Activated CD8-positive, alpha-beta memory T cell treated with anti-CD3 and anti-CD28 coated beads for 48 hours (primary cell): ENCODE results near the gene ERG.

ENCODE experiments used
- DNase-seq, 3 experiments: peaks; one replicate each; pipeline ENCODE4 v3.0.0-alpha.2; 2020; ENCODE audit warnings: low read depth in 2 of 3, low spot score in 2 of 3

The ERG gene

DNA sequence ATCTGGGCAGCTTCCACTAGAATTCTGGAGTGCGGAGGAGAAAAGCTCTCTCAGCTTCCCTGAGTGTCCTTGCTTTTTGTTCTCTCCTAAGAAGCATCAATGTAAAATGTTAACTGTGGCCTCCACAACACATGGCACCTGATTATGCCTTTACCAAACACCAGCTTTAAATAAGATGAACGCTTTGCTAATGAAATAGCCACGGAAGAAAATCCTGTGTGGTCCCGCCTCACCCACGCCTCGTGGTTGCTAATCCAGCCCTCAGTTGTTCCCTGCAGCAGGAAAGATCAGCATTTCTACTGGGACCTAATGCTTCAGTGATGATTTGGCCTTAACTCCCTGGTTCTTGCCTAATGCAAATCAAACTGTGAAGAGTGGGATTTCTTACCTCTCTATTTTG is 1.8 kb upstream of the ERG start:
- no peak for DNase-seq

- DNase-seq: no peak
Observed at GRCh38 chr21:38499296-38499695, 1.0 kb upstream of the ERG start.

DNA sequence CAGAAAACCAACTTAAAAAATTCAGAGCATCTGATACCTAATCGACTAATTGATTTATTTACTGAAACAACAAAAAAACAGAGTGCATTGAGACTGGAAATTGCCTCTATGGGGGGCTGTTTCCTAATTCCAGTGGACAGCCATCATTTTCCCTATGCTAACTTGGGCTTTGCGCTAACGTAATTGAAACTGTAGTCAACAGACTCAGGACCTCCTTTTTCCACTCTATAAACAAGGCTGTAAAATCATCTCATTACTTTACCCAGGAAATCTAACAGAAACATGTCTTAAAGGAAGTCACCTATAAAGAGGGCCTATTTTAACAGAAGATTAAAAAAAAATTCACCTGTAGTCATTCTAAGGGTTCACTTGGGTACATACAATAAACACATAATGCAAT is 2.1 kb downstream of the ERG start:
- no peak for DNase-seq

DNA sequence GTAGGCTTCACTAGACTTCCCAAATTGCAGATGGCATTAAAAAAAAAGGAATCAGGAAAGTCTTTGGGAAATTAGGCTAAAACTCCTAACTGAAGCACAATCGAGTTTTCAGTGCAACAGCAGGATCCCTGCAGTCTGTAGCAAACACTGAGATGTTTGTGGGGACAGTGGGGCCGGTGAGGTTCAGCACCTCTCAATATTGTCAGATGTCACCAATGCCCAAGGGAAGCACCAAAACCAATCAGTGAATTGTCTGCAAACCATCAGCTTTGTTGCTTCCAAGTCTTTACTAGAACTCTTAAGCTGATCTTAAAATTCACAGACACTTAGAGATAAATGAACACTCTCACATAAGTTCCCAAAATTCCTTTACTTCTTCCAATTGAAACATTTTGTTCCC is 2.6 kb downstream of the ERG start:
- no peak for DNase-seq

DNA sequence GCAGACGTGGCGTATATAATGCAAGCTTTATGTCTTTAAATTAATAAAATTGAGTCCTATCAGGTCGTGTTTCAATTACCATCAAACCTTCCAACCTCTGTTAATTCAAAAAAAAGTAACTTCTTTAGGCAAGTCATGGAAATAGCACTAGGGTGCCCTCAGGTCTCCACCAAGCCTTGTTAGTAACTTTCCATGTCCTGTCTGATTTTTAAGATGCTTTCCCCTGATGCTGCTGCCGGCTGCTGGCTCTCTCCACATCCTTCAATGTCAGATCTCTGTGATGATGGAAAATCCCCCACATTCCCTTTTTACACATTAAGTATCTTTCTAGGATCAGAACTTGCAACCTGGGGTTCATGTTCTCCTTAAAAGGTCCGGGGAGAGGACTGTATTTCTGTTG is 3.0 kb downstream of the ERG start:
- DNase-seq: no peak

- DNase-seq: no peak
Observed at GRCh38 chr21:38494703-38495102, 3.6 kb downstream of the ERG start.

DNA sequence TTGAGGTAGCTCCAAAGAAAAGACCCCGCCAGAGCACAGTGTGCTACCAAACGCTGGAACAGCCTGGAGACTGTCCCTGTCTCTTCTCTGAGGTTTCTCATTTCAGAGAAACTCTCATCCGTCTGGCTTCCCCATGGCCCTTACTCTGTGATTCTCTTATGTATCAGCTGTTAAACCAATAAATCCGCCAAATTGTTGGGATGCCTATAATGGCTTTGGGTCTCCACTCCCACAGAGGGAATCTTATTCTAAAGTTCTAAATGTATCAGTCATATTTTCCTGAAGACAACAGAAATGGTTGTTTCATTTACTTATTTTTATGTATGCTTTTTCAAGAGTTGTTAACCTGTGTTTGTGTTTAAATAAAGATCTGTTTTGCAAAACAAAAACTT is 4.0 kb downstream of the ERG start:
- no peak for DNase-seq

GRCh38 chr21:38493549-38494250 is 4.6 kb downstream of the ERG start:
- no peak for DNase-seq

DNA sequence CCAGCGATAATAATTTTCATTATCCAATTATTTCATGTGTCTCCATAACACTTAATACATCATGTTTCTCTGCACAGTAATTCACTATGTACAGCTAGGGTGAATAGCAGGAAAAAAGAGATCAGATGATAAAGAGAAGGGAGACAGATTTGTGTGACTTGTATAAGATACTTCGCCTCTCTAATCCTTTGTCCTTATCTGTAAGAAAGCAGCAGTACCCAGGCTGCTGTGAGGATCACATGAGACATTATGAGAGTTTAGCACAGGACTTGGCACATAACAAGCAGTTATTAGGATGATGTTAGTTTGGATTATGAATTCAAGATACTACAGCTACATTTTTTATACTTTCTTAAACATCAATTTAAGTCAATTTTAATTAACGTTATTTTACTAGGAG is 6.3 kb downstream of the ERG start:
- no peak for DNase-seq

- no peak for DNase-seq
Observed at GRCh38 chr21:38491536-38491935, 6.7 kb downstream of the ERG start.

GRCh38 chr21:38490411-38491020 is 7.8 kb downstream of the ERG start:
- DNase-seq: no peak

- no peak for DNase-seq
Observed at GRCh38 chr21:38489729-38490128, 8.5 kb downstream of the ERG start.

GRCh38 chr21:38489271-38489652 is 9.0 kb downstream of the ERG start:
- no peak for DNase-seq

DNA sequence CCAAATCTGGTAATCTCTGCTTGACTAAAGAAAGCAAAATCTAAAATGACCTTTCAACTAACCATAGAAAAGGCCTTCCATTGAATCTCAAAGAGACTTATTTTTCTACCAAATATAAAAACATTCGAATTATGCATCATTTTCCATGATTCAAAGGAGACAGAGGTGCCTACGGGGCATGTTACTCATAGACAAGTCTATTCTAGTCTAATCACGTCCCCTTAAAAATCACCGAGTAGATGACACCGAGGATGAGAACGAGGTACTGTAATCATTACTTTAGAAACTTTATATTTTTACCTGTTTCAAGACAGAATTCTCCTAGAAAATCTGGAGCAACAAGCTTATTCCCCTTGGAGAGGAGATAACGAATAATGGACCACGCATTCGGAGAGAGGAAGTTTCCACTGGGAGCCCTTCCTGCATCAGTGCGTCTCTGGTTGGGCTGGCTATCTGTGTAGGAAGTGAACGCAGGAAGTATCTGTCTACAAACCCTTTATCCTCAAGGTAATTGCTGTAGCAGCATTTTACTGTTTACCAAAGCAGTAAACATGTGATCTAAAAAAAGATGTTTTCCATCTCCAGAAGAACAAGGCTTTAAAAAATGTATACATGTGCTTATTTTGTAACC is 9.5 kb downstream of the ERG start:
- no peak for DNase-seq

DNA sequence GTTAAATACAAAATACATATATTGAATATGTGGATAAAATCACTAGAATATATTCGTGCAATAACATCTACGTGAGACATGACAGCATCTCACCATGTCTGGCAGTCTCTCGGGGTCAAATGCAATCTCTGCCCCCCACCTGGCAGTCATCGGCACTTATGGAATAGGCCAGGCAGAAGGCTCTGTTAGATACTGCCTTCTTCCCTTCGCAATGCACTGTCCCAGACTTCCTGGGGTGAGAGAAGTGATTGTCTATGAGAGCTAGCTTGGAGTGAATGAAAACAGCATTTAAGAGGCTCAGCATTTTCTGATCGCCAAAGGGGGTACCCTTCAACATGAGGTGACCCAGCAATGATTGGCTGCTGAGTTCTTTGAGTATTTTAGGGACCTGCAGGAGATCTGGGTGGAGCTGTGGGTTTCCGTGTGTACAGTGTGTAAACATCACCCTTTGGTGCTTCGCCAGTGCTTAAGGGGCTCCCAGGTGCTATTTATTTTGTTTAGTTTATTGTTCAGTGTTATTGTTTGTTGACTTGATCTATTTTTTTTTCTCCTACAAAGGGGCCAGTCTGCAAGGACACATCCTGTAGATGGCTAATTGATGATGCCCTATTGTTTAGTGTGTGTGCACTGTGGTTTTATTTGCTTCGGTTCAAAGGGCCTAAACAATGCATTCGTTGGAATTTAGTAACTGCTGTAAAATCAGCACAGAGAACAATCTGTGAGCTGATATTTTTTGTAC is 10.2 kb downstream of the ERG start:
- no peak for DNase-seq

GRCh38 chr21:38486706-38487105 is 11.6 kb downstream of the ERG start:
- no peak for DNase-seq

DNA sequence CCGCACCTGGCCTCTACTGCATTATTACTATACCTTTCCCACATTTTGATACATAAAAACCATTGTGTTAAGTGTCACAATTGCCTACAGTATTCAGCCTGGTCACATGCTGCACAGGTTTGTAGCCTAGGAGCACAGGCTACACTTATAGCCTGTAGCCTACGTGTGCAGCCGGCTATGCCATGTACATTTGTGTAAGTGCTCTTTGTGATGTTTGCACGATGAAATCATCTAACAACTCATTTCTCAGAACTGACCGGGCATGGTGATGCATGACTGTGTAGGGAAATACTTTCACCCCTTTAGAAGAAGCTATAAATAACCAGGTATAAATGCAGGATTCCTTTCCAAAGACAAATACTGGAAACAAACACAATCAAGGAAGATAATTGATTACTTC is 12.1 kb downstream of the ERG start:
- DNase-seq: no peak

- no peak for DNase-seq
Observed at GRCh38 chr21:38479641-38480525, 18.4 kb downstream of the ERG start.

DNA sequence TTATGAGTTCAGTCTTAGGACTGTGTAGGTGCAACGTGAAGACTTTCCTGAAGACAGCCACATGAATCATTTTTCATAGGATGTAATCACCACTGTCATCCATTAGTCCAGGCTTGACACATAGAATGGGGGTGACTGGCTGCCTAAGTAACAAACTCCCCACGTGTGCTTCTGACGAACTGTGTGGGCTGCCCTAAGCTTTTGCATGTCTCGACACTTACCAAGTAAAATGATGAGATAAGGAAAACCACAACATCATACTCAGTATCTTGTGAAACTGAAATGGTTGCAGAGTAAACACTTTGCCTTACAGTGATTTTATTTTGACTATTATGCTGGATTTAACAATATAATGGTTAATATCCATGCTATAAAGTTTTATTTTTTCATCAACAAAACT is 19.5 kb downstream of the ERG start:
- DNase-seq: no peak

DNA sequence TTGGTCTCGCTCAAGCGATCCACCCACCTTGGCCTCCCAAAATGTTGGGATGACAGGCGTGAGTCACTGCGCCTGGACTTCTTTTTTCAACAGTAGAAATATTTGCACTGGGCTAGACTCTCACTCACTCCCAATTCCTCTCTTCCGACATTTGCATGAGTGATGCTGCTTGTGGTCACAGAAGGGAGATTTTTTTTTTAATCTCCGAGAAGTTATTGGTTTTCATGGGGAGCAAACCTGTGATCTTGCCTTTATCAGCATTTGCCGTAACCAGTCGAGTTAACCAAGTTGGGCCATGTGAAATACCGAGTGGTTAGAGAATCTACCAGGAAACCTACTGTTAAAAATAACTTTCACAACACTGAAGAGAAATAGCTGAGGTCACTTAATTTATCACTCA is 21.1 kb downstream of the ERG start:
- DNase-seq: no peak

- DNase-seq: no peak
Observed at GRCh38 chr21:38476385-38476784, 21.9 kb downstream of the ERG start.
